Small intestine (tissue), 7 donors: ENCODE results near the gene ZGPAT. TPM values are rescaled to one million over a fixed set of nuclear protein-coding genes. Genes with fewer than 3 reads are reported as not detected.

ENCODE experiments used
- DNase-seq, 2 donors: peaks; one replicate each; pipeline versions ENCODE4 v3.0.0 to v3.0.0-alpha.2; 2013
- FAIRE-seq: peaks from 2 replicates; lab custom pipeline; 2012; peaks lifted over from hg19 to GRCh38; lab: Jason Lieb, UNC
- H3K27ac ChIP-seq, 3 donors: one replicate each; pipeline ENCODE4 v1.5.1; 2013; ENCODE audit warnings: low read length in 2 of 3, mild to moderate bottlenecking in 2 of 3, control low read depth in 1 of 3, inconsistent platforms in 1 of 3, low read depth in 1 of 3, moderate library complexity in 1 of 3
- H3K27me3 ChIP-seq, 3 donors: one replicate each; pipeline ENCODE4 v1.6.1; 2013; ENCODE audit warnings: low read length in 3 of 3, inconsistent platforms in 1 of 3; ENCODE audit not compliant: control insufficient read depth in 3 of 3, insufficient read depth in 3 of 3
- H3K36me3 ChIP-seq, 3 donors: one replicate each; pipeline ENCODE4 v1.6.1; 2013; ENCODE audit warnings: low read length in 3 of 3, inconsistent platforms in 1 of 3, low read depth in 1 of 3, mild to moderate bottlenecking in 1 of 3, moderate library complexity in 1 of 3; ENCODE audit not compliant: control insufficient read depth in 3 of 3, insufficient read depth in 2 of 3
- H3K4me1 ChIP-seq, 3 donors: one replicate each; pipeline ENCODE4 v1.6.1; 2013; ENCODE audit warnings: low read length in 2 of 3, inconsistent platforms in 1 of 3, low read depth in 1 of 3, mild to moderate bottlenecking in 1 of 3, moderate library complexity in 1 of 3; ENCODE audit not compliant: control insufficient read depth in 3 of 3, insufficient read depth in 2 of 3
- H3K4me3 ChIP-seq, 3 donors: one replicate each; pipeline ENCODE4 v1.5.1; 2013; ENCODE audit warnings: low read length in 3 of 3, control low read depth in 1 of 3, inconsistent platforms in 1 of 3, low read depth in 1 of 3, mild to moderate bottlenecking in 1 of 3, moderate library complexity in 1 of 3
- H3K9me3 ChIP-seq, 2 donors: one replicate each; pipeline ENCODE4 v1.6.1; 2013; ENCODE audit warnings: low read depth in 1 of 2, low read length in 1 of 2; ENCODE audit not compliant: control insufficient read depth in 2 of 2, insufficient read depth in 1 of 2
- WGBS, 3 donors: extraction: QIAGEN DNeasy Blood & Tissue Kit; methylation state at CpG; one replicate each; pipeline ENCODE4 v1.1.7; 2013; 5-methylcytosine and 5-hydroxymethylcytosine counted together
- polyA plus RNA-seq, 4 donors: library from polyadenylated mRNA; stranded (reverse) in 3 of 4; unstranded in 1 of 4; fragments of 200-250 nt in 3 of 4; fragments of 120-200 nt in 1 of 4; gene quantifications; one replicate each; pipeline versions ENCODE4 v1.2.1 to v1.2.3, GENCODE V29; 2013
- donor health status: healthy with polysubstance abuse.
- donor health status: control.
- donor health status: control.
- donor health status: Bipolar disorder and iron deficiency.
- donor health status: healthy.

ZGPAT gene
- polyA plus RNA-seq, 4 donors = 20.5 to 39.8 (median 30.6) TPM

DNA sequence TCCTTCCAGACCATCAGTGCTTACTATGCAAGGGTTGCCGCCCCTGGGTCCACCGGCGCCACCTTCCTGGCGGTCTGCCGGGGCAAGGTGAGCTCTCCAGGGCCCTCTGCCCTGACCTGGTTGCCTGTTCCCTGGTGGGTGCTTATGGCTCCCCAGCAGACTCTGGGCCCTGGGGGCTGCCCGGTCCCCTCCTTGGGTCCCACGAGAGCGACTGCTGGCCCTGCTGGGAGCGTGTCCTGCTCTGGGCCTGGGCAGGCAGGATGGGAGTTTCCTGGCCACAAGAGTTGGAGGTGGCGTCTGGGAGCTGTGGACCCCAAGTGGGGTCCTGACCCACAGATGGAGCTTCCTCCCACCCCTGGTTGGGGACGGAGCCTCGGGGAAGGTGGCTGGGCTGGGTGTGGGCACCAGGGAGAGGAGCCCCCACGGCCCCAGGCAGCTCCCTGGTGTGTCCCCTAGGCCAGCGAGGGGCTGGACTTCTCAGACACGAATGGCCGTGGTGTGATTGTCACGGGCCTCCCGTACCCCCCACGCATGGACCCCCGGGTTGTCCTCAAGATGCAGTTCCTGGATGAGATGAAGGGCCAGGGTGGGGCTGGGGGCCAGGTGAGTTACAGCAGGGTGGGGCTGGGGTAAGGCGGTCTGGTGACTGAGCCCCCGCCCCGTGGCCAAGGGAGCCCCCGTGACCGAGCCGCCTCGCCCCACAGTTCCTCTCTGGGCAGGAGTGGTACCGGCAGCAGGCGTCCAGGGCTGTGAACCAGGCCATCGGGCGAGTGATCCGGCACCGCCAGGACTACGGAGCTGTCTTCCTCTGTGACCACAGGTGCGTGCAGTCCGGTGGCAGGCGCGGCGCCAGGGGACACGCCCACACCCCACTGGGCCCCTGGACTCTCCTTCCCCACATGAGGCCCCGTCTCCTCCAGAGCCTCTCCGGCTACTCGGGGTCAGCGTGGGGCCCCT lies 18.5 kb upstream of the ZGPAT start:
- FAIRE-seq (no peak), DNase-seq (no peak)
- H3K9me3 ChIP-seq = no peaks in the 10 kb centered on the region
- WGBS, 3 donors = 47 to 89% (median 71%) methylated on average over 29 to 44 of the region's 44 CpGs
- peaks cover 0 to 46% (median 2%) of the 10 kb centered on the region in 3 donors for H3K36me3 ChIP-seq
- peak overlapping the region in 1 of 3 donors; percentile 95 for H3K27ac ChIP-seq
- H3K27me3 ChIP-seq = no peaks in the 10 kb centered on the region
- no peak overlapping the region for H3K4me3 ChIP-seq
- peaks cover 4 to 16% (median 5%) of the 10 kb centered on the region in 3 donors for H3K4me1 ChIP-seq

DNA sequence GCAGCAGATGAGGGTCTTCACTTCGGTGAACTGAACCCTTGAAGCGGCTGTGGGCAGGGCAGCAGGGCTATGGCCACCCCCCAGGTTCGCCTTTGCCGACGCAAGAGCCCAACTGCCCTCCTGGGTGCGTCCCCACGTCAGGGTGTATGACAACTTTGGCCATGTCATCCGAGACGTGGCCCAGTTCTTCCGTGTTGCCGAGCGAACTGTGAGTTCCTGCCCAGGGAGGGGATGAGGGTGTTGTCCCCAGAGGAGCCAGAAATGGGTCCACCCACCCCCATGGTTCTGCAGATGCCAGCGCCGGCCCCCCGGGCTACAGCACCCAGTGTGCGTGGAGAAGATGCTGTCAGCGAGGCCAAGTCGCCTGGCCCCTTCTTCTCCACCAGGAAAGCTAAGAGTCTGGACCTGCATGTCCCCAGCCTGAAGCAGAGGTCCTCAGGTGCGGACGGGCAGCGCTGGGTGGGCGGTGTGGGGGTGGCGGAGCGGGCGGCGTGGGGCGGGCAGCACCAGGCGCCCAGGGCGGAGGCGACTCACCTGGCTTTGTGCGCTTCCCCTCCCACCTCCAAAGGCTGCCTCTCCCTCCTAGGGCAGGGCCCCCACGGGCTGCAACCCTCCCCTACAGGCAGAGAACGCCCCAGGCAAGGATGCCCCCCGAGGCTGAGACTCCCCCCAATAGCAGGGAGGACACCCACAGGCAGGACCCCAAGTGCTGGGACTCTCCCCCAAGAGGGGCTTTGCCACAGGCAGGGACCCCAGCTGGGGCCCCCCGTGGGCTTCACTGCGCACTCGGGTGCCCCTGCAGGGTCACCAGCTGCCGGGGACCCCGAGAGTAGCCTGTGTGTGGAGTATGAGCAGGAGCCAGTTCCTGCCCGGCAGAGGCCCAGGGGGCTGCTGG lies 17.6 kb upstream of the ZGPAT start:
- Histone ChIP-seq H3K27me3 (no peaks in the 10 kb centered on the region), H3K9me3 (no peaks in the 10 kb centered on the region), H3K4me3 (no peak overlapping the region), H3K4me1 (peaks cover 4 to 16% (median 5%) of the 10 kb centered on the region in 3 donors), H3K27ac (no peak overlapping the region), H3K36me3 (peaks cover 0 to 55% (median 2%) of the 10 kb centered on the region in 3 donors)
- no peak for FAIRE-seq
- 69 to 88% (median 73%) methylated on average over 36 to 40 of the region's 40 CpGs for WGBS, 3 donors
- no peak for DNase-seq

GRCh38 chr20:63690898-63691710 lies 16.7 kb upstream of the ZGPAT start:
- no peak for DNase-seq
- H3K4me1 ChIP-seq = peaks cover 4 to 17% (median 5%) of the 10 kb centered on the region in 3 donors
- H3K36me3 ChIP-seq = peaks cover 0 to 58% (median 2%) of the 10 kb centered on the region in 3 donors
- H3K27me3 ChIP-seq = no peaks in the 10 kb centered on the region
- 35 to 79% (median 55%) methylated on average over 21 to 24 of the region's 24 CpGs for WGBS, 3 donors
- no peaks in the 10 kb centered on the region for H3K9me3 ChIP-seq
- H3K27ac ChIP-seq = peak overlapping the region in 1 of 3 donors; percentile 8
- H3K4me3 ChIP-seq = no peak overlapping the region
- no peak for FAIRE-seq

DNA sequence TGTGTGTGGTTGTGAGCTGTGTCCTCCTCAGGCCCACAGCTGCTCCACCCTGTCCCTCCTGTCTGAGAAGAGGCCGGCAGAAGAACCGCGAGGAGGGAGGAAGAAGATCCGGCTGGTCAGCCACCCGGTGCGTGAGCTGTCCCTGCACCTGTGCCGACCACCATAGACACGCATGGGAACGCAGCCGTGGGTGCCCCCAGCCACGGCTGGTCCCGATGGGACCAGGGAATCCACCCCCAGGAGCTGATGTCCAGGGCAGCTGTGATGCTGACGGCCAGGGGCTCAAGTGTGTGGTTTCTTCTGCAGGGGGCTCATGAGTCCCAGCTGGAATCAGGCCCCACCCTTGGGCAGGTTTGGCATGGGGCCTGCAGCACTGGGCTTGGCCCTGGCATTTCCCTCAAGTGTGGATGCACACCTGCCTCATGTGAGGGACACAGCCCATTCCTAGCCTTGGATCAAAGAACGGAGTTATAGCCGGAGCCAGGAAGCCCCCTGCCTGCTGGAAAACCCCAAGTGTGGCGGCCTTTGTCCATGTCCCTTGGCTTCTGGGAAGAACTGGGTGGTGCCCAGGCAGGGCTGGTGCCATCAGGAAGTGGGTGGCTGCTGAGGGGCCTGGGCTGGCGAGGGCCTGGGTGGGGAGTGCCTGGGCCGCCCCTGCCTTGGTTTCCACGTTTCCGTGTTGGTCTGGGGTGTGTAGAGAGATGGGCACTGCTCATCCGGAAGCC lies 16.0 kb upstream of the ZGPAT start:
- no peaks in the 10 kb centered on the region for H3K27me3 ChIP-seq
- H3K9me3 ChIP-seq = no peaks in the 10 kb centered on the region
- no peak for FAIRE-seq
- no peak overlapping the region for H3K27ac ChIP-seq
- no peak overlapping the region for H3K4me3 ChIP-seq
- H3K36me3 ChIP-seq = peaks cover 0 to 55% (median 2%) of the 10 kb centered on the region in 3 donors
- no peak for DNase-seq
- WGBS, 3 donors = 35 to 74% (median 46%) methylated on average over 21 of the region's 21 CpGs
- H3K4me1 ChIP-seq = peaks cover 2 to 17% (median 5%) of the 10 kb centered on the region in 3 donors

DNA sequence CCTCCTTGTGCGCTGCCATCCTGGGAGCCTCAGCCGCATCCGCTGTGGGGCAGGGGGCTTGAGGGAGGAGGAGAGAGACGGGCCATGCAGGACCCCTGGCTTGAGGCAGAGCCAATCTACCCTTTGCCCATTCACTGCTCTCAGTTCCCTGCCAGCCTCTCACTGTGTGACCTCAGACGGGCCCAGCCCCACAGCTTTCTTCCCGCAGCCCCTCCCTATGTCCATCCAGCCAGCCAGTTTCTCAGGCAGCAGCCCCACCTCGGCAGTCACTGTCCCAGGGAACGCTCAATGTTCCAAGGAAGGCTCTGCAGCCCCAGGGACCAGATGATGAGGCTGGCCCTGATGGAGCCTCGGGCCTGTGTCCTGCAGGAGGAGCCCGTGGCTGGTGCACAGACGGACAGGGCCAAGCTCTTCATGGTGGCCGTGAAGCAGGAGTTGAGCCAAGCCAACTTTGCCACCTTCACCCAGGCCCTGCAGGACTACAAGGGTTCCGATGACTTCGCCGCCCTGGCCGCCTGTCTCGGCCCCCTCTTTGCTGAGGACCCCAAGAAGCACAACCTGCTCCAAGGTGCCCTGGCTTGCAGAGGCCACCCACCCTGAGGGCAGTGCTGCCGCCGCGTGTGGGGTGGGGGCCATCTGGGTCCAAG lies 15.3 kb upstream of the ZGPAT start:
- Histone ChIP-seq H3K27ac (no peak overlapping the region), H3K4me1 (peaks cover 2 to 13% (median 4%) of the 10 kb centered on the region in 3 donors), H3K4me3 (no peak overlapping the region), H3K27me3 (no peaks in the 10 kb centered on the region), H3K36me3 (peaks cover 0 to 56% (median 2%) of the 10 kb centered on the region in 3 donors), H3K9me3 (no peaks in the 10 kb centered on the region)
- WGBS, 3 donors = 55 to 69% (median 66%) methylated on average over 19 to 20 of the region's 20 CpGs
- DNase-seq (peak; percentile 29 to 33), FAIRE-seq (no peak)

DNA sequence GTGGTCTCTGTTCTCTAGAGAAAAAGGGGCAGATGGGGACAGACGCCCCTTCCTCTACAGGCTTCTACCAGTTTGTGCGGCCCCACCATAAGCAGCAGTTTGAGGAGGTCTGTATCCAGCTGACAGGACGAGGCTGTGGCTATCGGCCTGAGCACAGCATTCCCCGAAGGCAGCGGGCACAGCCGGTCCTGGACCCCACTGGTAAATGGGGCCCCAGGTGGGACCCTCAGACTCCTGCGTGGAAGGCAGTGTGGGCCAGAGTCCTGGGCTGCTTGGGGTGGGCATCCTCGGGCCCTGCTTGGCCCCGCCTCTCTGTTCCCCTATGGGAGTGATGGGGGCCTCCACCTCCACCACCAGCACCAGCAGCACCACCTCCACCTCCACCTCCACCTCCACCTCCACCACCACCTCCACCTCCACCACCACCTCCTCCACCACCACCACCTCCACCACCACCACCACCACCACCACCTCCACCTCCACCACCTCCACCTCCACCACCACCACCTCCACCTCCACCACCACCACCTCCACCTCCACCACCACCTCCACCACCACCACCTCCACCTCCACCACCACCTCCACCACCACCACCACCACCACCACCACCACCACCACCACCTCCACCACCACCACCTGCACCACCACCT lies 14.6 kb upstream of the ZGPAT start:
- 83 to 93% (median 86%) methylated on average over 8 to 10 of the region's 10 CpGs for WGBS, 3 donors
- Histone ChIP-seq H3K4me3 (no peak overlapping the region), H3K27me3 (no peaks in the 10 kb centered on the region), H3K9me3 (no peaks in the 10 kb centered on the region), H3K4me1 (peaks cover 2 to 13% (median 4%) of the 10 kb centered on the region in 3 donors), H3K36me3 (peaks cover 0 to 60% (median 2%) of the 10 kb centered on the region in 3 donors), H3K27ac (no peak overlapping the region)
- no peak for DNase-seq
- no peak for FAIRE-seq
